Small intestine (tissue), 7 donors: Measurements from ENCODE around the gene JARID2. TPM values are rescaled to one million over a fixed set of nuclear protein-coding genes. Genes with fewer than 3 reads are reported as not detected.

Experiments
- DNase-seq, 2 donors: peaks; one replicate each; pipeline versions ENCODE4 v3.0.0 to v3.0.0-alpha.2; 2013
- FAIRE-seq: peaks from 2 replicates; lab custom pipeline; 2012; peaks lifted over from hg19 to GRCh38; lab: Jason Lieb, UNC
- H3K27ac ChIP-seq, 3 donors: one replicate each; pipeline ENCODE4 v1.5.1; 2013; ENCODE audit warnings: low read length in 2 of 3, mild to moderate bottlenecking in 2 of 3, control low read depth in 1 of 3, inconsistent platforms in 1 of 3, low read depth in 1 of 3, moderate library complexity in 1 of 3
- H3K27me3 ChIP-seq, 3 donors: one replicate each; pipeline ENCODE4 v1.6.1; 2013; ENCODE audit warnings: low read length in 3 of 3, inconsistent platforms in 1 of 3; ENCODE audit not compliant: control insufficient read depth in 3 of 3, insufficient read depth in 3 of 3
- H3K36me3 ChIP-seq, 3 donors: one replicate each; pipeline ENCODE4 v1.6.1; 2013; ENCODE audit warnings: low read length in 3 of 3, inconsistent platforms in 1 of 3, low read depth in 1 of 3, mild to moderate bottlenecking in 1 of 3, moderate library complexity in 1 of 3; ENCODE audit not compliant: control insufficient read depth in 3 of 3, insufficient read depth in 2 of 3
- H3K4me1 ChIP-seq, 3 donors: one replicate each; pipeline ENCODE4 v1.6.1; 2013; ENCODE audit warnings: low read length in 2 of 3, inconsistent platforms in 1 of 3, low read depth in 1 of 3, mild to moderate bottlenecking in 1 of 3, moderate library complexity in 1 of 3; ENCODE audit not compliant: control insufficient read depth in 3 of 3, insufficient read depth in 2 of 3
- H3K4me3 ChIP-seq, 3 donors: one replicate each; pipeline ENCODE4 v1.5.1; 2013; ENCODE audit warnings: low read length in 3 of 3, control low read depth in 1 of 3, inconsistent platforms in 1 of 3, low read depth in 1 of 3, mild to moderate bottlenecking in 1 of 3, moderate library complexity in 1 of 3
- H3K9me3 ChIP-seq, 2 donors: one replicate each; pipeline ENCODE4 v1.6.1; 2013; ENCODE audit warnings: low read depth in 1 of 2, low read length in 1 of 2; ENCODE audit not compliant: control insufficient read depth in 2 of 2, insufficient read depth in 1 of 2
- WGBS, 3 donors: extraction: QIAGEN DNeasy Blood & Tissue Kit; methylation state at CpG; one replicate each; pipeline ENCODE4 v1.1.7; 2013; 5-methylcytosine and 5-hydroxymethylcytosine counted together
- polyA plus RNA-seq, 4 donors: library from polyadenylated mRNA; stranded (reverse) in 3 of 4; unstranded in 1 of 4; fragments of 200-250 nt in 3 of 4; fragments of 120-200 nt in 1 of 4; gene quantifications; one replicate each; pipeline versions ENCODE4 v1.2.1 to v1.2.3, GENCODE V29; 2013
- donor health status: healthy with polysubstance abuse.
- donor health status: control.
- donor health status: control.
- donor health status: Bipolar disorder and iron deficiency.
- donor health status: healthy.

The JARID2 gene
- polyA plus RNA-seq, 4 donors: 4.9 to 10.5 (median 6.7) TPM

- no peaks in the 10 kb centered on the region for H3K36me3 ChIP-seq
- no peak overlapping the region for H3K4me3 ChIP-seq
- no peaks in the 10 kb centered on the region for H3K9me3 ChIP-seq
- FAIRE-seq: no peak
- DNase-seq: peak in 1 of 2 donors; percentile 17
- 55 to 70% (median 63%) methylated on average over 7 of the region's 7 CpGs for WGBS, 3 donors
- H3K27ac ChIP-seq: peak overlapping the region in 1 of 3 donors; percentile 31
- peaks cover 28 to 49% (median 38%) of the 10 kb centered on the region in 3 donors for H3K4me1 ChIP-seq
- no peaks in the 10 kb centered on the region for H3K27me3 ChIP-seq
Measured at GRCh38 chr6:15303162-15303919, 57.5 kb downstream of the JARID2 start.

GRCh38 chr6:15303920-15304291, 58.0 kb downstream of the JARID2 start:
- Histone ChIP-seq H3K27ac (peak overlapping the region in 1 of 3 donors; percentile 80), H3K27me3 (no peaks in the 10 kb centered on the region), H3K4me1 (peaks cover 29 to 52% (median 38%) of the 10 kb centered on the region in 3 donors), H3K9me3 (no peaks in the 10 kb centered on the region), H3K36me3 (no peaks in the 10 kb centered on the region), H3K4me3 (no peak overlapping the region)
- DNase-seq: peak; percentile 75 to 89
- WGBS, 3 donors: 11 to 61% (median 38%) methylated on average over 6 of the region's 6 CpGs
- FAIRE-seq: no peak

- H3K9me3 ChIP-seq: no peaks in the 10 kb centered on the region
- H3K4me1 ChIP-seq: peaks cover 24 to 46% (median 33%) of the 10 kb centered on the region in 3 donors
- H3K27me3 ChIP-seq: no peaks in the 10 kb centered on the region
- H3K27ac ChIP-seq: peak overlapping the region in 2 of 3 donors; percentile 34 to 80
- no peak for FAIRE-seq
- peak; percentile 72 to 74 for DNase-seq
- WGBS, 3 donors: 15 to 51% (median 33%) methylated on average over 4 of the region's 4 CpGs
- H3K36me3 ChIP-seq: no peaks in the 10 kb centered on the region
- no peak overlapping the region for H3K4me3 ChIP-seq
Measured at GRCh38 chr6:15304337-15305042, 58.6 kb downstream of the JARID2 start.

- Histone ChIP-seq H3K27me3 (no peaks in the 10 kb centered on the region), H3K9me3 (no peaks in the 10 kb centered on the region), H3K36me3 (no peaks in the 10 kb centered on the region), H3K4me1 (peaks cover 21 to 39% (median 33%) of the 10 kb centered on the region in 3 donors), H3K4me3 (no peak overlapping the region), H3K27ac (peak overlapping the region in 2 of 3 donors; percentile 28 to 34)
- DNase-seq (no peak), FAIRE-seq (no peak)
Measured at GRCh38 chr6:15305496-15305895, 59.6 kb downstream of the JARID2 start.

- Histone ChIP-seq H3K36me3 (no peaks in the 10 kb centered on the region), H3K27ac (peak overlapping the region in 2 of 3 donors; percentile 26 to 46), H3K4me1 (peaks cover 21 to 35% (median 33%) of the 10 kb centered on the region in 3 donors), H3K4me3 (no peak overlapping the region), H3K9me3 (no peaks in the 10 kb centered on the region), H3K27me3 (no peaks in the 10 kb centered on the region)
- FAIRE-seq (no peak), DNase-seq (no peak)
- 55 to 82% (median 76%) methylated on average over 7 of the region's 7 CpGs for WGBS, 3 donors
Measured at GRCh38 chr6:15305909-15306308, 60.0 kb downstream of the JARID2 start.

- Histone ChIP-seq H3K4me3 (no peak overlapping the region), H3K9me3 (no peaks in the 10 kb centered on the region), H3K27ac (no peak overlapping the region), H3K36me3 (no peaks in the 10 kb centered on the region), H3K27me3 (no peaks in the 10 kb centered on the region), H3K4me1 (peaks cover 19 to 31% (median 26%) of the 10 kb centered on the region in 3 donors)
- 44 to 74% (median 72%) methylated on average over 5 of the region's 5 CpGs for WGBS, 3 donors
- FAIRE-seq (no peak), DNase-seq (no peak)
Measured at GRCh38 chr6:15308435-15309213, 62.8 kb downstream of the JARID2 start.

- 20 to 49% (median 44%) methylated on average over 3 of the region's 3 CpGs for WGBS, 3 donors
- no peak for FAIRE-seq
- Histone ChIP-seq H3K27me3 (no peaks in the 10 kb centered on the region), H3K27ac (no peak overlapping the region), H3K4me3 (no peak overlapping the region), H3K4me1 (peaks cover 16 to 22% (median 16%) of the 10 kb centered on the region in 3 donors), H3K36me3 (no peaks in the 10 kb centered on the region), H3K9me3 (no peaks in the 10 kb centered on the region)
- DNase-seq: peak; percentile 38 to 68
Measured at GRCh38 chr6:15309611-15310283, 63.9 kb downstream of the JARID2 start.

- 77 to 96% (median 92%) methylated on average over 7 of the region's 7 CpGs for WGBS, 3 donors
- no peaks in the 10 kb centered on the region for H3K9me3 ChIP-seq
- no peak for FAIRE-seq
Measured at GRCh38 chr6:15310680-15311079, 64.8 kb downstream of the JARID2 start.

More at GRCh38 chr6:15310680-15311079, 64.8 kb downstream of the JARID2 start:
- no peak for DNase-seq
- Histone ChIP-seq H3K4me3 (no peak overlapping the region), H3K27me3 (no peaks in the 10 kb centered on the region), H3K27ac (no peak overlapping the region), H3K4me1 (peaks cover 8 to 13% (median 10%) of the 10 kb centered on the region in 3 donors), H3K36me3 (no peaks in the 10 kb centered on the region)
